Brain pericyte (primary cell): ENCODE measurements around the gene TNFRSF8.
"Not testable (repeated sequence)": the region's sequence is repeated elsewhere in the genome, so short reads cannot be mapped to it uniquely, and the experiment has no call there.

ENCODE experiments used
- DNase-seq: peaks from one replicate; pipeline ENCODE4 v3.0.0-alpha.2; 2012; ENCODE audit warnings: low read depth, low spot score

Gene TNFRSF8

GRCh38 chr1:12038356-12039163, 24.5 kb upstream of the TNFRSF8 start:
- no peak for DNase-seq

DNA sequence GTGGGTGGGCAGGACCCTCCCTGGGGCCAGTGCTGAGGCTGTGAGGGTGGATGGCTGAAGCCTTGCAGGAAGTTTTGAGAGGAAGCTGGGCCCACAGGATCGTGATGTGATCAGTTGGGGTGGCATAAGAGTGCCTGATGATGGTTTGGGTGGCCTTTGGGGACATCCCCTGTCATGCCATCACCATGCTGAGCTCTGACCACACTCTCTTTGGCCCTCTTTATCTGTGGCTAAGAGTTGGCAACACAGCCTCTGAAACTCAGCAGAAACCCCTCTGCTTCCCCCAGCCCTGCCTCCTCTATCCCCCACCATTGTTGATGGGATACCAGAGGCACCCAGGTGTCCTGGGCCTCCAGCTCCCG, 24.0 kb upstream of the TNFRSF8 start:
- no peak for DNase-seq

- DNase-seq, result not testable (repeated sequence)
These were observed 23.2 kb upstream of the TNFRSF8 start for GRCh38 chr1:12039824-12040456.

DNA sequence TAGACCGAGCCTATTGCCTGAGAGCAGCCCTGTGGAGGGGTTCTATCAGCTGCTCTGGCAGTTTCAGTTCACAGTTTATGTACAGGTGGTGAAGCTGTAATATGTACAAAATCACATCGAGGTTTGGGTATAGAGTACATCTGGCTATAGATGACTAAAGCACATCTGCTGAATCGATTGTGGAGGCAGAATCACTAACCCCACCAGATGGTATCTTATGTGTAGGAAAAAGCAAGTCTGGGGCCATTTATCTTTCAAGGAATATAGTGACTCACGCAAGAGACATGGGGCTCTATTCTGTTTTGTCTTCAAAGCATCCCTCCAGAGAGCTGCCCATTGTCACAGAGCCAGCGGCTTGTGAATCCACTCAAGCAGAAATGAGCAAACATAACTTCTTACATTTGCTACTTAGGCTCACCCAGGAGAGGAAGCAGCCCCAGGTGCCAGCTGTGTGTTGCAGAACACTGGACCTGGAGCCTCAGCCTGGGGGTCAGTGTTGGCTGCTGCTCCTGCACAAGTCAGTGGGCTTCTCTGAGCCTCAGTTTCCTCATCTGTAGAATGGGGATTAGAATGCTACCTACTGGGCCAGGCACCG, 22.5 kb upstream of the TNFRSF8 start:
- DNase-seq, result no peak

DNA sequence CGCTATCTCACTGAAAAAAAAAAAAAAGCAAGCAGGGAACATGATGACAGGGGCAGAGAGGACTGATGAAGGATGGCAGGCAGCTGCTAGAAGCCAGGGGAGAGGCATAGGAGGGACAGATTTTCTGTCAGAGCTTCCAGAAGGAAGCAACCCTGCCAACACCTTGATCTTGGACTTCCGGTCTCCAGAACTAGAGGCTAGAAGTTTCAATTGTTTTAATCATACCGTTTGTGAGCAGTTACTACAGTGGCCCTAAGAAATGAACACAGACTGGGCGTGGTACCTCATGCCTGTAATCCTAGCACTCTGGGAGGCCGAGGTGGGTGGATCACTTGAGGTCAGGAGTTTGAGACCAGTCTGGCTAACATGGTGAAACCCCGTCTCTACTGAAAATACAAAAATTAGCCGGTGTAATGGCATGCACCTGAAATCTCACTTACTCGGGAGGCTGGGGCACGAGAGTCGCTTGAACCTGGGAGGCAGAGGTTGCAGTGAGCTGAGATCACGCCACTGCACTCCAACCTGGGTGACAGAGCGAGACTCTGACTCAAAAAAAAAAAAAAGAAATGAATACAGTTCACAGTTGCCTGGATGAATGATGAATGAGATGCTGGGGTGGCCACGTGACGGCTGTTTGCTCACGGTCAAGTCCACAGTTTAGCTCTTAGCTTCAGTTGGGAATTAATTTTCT, 18.8 kb upstream of the TNFRSF8 start:
- DNase-seq, result not testable (repeated sequence)

DNA sequence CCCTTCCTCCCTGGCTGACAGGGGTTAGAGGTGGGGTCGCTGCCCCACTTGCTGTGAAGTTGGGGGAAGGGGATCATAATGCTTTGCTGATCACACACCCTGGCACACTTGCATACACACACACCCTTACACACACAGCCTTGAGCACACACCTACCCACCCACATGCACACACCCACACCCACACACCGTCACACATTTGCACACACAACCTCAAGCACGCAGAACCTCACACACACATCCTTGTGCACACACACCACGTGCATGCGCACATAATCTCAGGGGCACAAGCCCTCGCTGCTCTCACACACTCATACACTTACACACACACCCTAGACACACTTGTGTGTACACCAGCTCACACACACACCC, 16.4 kb upstream of the TNFRSF8 start:
- no peak for DNase-seq

DNA sequence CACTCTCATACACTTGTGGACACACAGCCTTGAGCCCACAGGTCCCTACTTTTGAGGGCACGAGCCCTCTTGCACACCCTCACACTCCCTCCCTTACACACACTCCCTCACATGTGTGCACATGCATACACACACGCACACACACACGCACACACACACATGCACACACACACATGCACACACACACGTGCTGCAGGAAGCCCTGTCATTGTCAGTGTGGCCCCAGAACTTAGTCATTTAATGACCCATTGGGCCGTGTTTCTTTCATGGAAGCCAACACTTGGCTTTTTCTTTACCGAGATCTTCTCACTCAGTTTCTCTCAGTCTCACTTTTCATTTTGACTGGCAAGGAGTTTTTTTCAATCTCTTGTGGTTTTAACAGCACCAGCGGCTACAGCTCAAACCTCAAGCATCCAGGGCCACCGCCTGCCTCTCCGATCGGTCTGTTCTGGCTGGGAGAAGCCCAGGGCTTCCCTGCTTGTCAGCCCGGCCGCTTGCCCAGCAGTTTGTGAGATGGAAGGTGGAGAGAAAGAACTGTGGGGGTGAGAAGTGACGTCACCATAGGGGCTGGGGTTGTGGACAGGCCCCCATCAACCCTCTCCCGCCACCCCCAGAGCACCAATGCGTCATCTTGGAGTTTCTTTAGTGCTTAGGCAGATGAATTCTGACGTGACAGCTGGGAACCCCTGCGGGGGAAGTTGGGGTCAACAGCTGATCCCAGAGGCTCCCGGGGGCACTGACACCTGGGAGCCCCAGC, 15.8 kb upstream of the TNFRSF8 start:
- DNase-seq, result no peak

- DNase-seq, result no peak
These were observed 14.7 kb upstream of the TNFRSF8 start for GRCh38 chr1:12048372-12048771.

DNA sequence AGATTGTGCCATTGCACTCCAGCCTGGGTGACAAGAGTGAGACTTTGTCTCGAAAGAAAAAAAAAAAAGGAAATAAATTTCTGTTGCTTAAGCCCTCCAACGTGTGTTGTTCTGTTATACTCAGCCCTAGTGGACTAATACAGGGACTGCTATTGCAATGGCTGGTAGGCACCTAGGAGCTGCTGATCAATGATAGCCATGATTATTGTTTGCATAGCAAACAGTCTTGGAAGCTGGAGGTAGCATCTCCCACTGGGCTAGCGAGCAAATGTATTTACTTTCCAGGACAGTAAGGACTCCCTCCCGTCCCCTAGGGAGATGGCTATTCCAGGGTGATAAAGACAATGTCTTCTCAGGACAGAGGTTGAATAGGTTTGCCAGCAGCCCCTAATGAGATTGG, 13.5 kb upstream of the TNFRSF8 start:
- no peak for DNase-seq

GRCh38 chr1:12051361-12051760, 11.7 kb upstream of the TNFRSF8 start:
- DNase-seq, result no peak

DNA sequence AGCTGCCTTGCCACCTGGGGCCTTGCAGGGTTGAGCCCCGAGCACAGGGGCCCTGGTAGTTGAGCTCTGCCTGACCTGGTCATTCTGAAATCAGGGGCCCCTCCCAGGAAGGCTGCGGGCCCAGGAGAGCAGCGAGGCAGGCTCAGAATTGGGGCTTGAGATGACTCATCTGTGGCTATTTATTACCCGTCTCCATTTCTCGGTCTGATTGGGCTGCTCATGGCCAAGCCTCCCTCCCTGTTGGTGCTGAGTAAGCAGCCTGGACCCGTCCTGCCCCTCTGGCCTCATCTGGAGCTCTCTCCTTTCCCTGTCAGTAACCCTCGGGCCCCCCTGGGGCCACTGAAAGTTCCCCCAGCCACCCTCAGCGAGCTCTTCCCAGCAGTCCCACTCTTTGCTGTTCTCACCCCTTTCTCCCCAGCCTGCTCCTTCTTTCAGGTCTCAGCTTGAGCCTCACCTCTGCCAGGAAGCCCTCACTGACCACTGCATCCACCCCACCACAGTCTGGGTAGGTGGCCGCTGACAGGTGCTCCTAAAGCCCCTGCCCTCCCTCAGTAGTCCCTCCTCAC, 11.0 kb upstream of the TNFRSF8 start:
- no peak for DNase-seq

- no peak for DNase-seq
These were observed 10.0 kb upstream of the TNFRSF8 start for GRCh38 chr1:12052997-12053686.

GRCh38 chr1:12053752-12054548, 9.2 kb upstream of the TNFRSF8 start:
- DNase-seq, result no peak

- no peak for DNase-seq
These were observed 7.8 kb upstream of the TNFRSF8 start for GRCh38 chr1:12055259-12055658.

- no peak for DNase-seq
These were observed 6.7 kb upstream of the TNFRSF8 start for GRCh38 chr1:12056331-12056841.

DNA sequence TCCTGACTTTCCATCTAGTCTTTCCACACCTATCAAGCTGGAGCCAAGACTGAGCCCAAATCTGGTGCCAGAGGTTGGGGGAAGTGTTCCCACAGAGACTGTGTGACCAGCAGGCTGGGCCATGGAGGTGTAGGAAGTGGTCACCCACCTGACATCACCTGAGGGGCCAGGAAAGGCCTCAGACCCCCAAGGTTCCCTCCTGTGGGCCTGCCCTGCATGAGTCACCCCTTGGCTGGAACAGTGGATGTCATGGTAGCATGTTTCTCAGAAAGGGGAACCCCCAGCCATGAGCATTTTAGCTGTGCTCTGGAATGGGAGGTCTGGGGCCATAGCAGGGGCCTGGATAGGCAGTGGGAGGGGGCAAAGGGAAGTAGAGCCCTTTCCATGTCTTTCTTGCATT, 5.7 kb upstream of the TNFRSF8 start:
- DNase-seq, result no peak

DNA sequence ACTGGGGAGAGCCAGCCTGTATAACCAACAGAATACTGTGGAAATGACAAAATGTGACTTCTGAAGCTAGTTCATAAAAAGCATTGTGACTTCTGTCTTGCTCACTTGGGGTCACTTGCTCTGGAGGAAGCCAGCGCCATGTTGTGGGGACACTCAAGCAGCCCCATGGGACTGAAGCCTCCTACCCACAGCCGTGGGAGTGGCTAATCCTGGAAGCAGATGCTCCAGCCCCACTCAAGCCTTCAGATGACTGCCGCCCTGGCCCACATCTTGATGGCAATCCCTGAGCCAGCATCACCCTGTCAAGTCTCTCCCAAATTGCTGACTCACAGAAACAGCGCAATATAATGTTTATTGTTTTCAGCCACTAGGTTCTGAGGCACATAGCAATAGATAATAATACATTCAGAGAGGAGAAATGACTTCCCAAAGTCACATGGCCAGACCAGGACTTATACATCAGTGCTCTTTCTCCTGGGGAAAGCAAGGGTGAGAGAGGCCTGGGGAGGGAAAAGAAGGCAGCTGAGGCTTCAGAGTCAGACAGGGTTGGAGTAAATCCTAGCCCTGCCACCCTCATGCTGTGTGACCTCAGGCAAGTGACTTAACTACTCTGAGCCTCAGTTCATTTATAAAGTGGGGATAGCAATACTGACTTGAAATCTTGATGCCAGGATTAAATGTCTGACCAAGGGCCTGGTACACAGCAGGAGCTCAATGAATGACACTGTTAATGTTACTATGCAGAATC, 5.0 kb upstream of the TNFRSF8 start:
- DNase-seq, result no peak

GRCh38 chr1:12059226-12059625, 3.9 kb upstream of the TNFRSF8 start:
- no peak for DNase-seq
